Mammary epithelial cell (primary cell): ENCODE measurements around the gene DUSP11.

Source experiments
- EZH2 ChIP-seq: IDR thresholded peaks from 2 replicates; pipeline ENCODE4 v1.6.1; 2012; ENCODE audit warnings: low read length, inconsistent platforms, borderline replicate concordance
- TF ChIP-seq, protein P1 (sequence below), 2 donors: IDR thresholded peaks in 1 of 2; conservative IDR thresholded peaks in 1 of 2; 2 replicates each; pipeline ENCODE4 v1.5.1; 2011 to 2012; ENCODE audit warnings: inconsistent platforms in 2 of 2, low read length in 2 of 2, mild to moderate bottlenecking in 2 of 2, control low read depth in 1 of 2, low read depth in 1 of 2; ENCODE audit not compliant: insufficient read depth in 1 of 2; ENCODE audit errors: extremely low read depth in 1 of 2

GRCh38 chr2:73828818-73829570 lies 49.1 kb upstream of the DUSP11 start, which contains the start of gene STAMBP:
- TF ChIP-seq, protein P1, sequence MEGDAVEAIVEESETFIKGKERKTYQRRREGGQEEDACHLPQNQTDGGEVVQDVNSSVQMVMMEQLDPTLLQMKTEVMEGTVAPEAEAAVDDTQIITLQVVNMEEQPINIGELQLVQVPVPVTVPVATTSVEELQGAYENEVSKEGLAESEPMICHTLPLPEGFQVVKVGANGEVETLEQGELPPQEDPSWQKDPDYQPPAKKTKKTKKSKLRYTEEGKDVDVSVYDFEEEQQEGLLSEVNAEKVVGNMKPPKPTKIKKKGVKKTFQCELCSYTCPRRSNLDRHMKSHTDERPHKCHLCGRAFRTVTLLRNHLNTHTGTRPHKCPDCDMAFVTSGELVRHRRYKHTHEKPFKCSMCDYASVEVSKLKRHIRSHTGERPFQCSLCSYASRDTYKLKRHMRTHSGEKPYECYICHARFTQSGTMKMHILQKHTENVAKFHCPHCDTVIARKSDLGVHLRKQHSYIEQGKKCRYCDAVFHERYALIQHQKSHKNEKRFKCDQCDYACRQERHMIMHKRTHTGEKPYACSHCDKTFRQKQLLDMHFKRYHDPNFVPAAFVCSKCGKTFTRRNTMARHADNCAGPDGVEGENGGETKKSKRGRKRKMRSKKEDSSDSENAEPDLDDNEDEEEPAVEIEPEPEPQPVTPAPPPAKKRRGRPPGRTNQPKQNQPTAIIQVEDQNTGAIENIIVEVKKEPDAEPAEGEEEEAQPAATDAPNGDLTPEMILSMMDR (conservative IDR thresholded peaks at IDR 0.05 in 1 of 2, IDR thresholded peaks at IDR 0.05 in 1 of 2; ENCODE audit: extremely low read depth in 1 of 2, insufficient read depth in 1 of 2, low read depth in 1 of 2, low read length in 2 of 2), result no peak
- TF ChIP-seq EZH2, result no peak
